Activated CD4-positive, alpha-beta T cell treated with anti-CD3 and anti-CD28 coated beads, Interleukin-2, Interleukin-6, amounts not matched to agents 100 ng/mL and 50 ng/mL, durations not matched to agents 16 hours and 8 hours (primary cell): ENCODE measurements around the gene SFXN5.

Source experiments
- DNase-seq: peaks from one replicate; pipeline ENCODE4 v3.0.0-alpha.2; 2020

Gene SFXN5

GRCh38 chr2:72953528-72953927 is 118.0 kb downstream of the SFXN5 start:
- no peak for DNase-seq

- no peak for DNase-seq
Observed at GRCh38 chr2:72952961-72953360, 118.6 kb downstream of the SFXN5 start.

GRCh38 chr2:72952110-72952823 is 119.2 kb downstream of the SFXN5 start:
- no peak for DNase-seq

GRCh38 chr2:72951303-72952095 is 120.0 kb downstream of the SFXN5 start:
- no peak for DNase-seq

- DNase-seq = no peak
Observed at GRCh38 chr2:72950558-72951255, 120.8 kb downstream of the SFXN5 start.

- DNase-seq = no peak
Observed at GRCh38 chr2:72949642-72950041, 121.9 kb downstream of the SFXN5 start.

GRCh38 chr2:72949045-72949444 is 122.5 kb downstream of the SFXN5 start:
- DNase-seq = no peak

- DNase-seq = no peak
Observed at GRCh38 chr2:72947952-72948830, 123.3 kb downstream of the SFXN5 start.

- DNase-seq = no peak
Observed at GRCh38 chr2:72946466-72946865, 125.0 kb downstream of the SFXN5 start.

- no peak for DNase-seq
Observed at GRCh38 chr2:72945450-72946019, 126.0 kb downstream of the SFXN5 start.

- no peak for DNase-seq
Observed at GRCh38 chr2:72944804-72945449, 126.6 kb downstream of the SFXN5 start.

GRCh38 chr2:72943540-72944395 is 127.7 kb downstream of the SFXN5 start:
- no peak for DNase-seq

- no peak for DNase-seq
Observed at GRCh38 chr2:72942881-72943418, 128.6 kb downstream of the SFXN5 start.

GRCh38 chr2:72942293-72942692 is 129.2 kb downstream of the SFXN5 start:
- no peak for DNase-seq

GRCh38 chr2:72940786-72941185 is 130.7 kb downstream of the SFXN5 start:
- DNase-seq = no peak

GRCh38 chr2:72940361-72940760 is 131.2 kb downstream of the SFXN5 start:
- DNase-seq = no peak

GRCh38 chr2:72938455-72938854 is 133.1 kb downstream of the SFXN5 start:
- DNase-seq = no peak

- no peak for DNase-seq
Observed at GRCh38 chr2:72937356-72937669, 134.2 kb downstream of the SFXN5 start.

GRCh38 chr2:72936660-72937355 is 134.7 kb downstream of the SFXN5 start:
- DNase-seq = no peak

- DNase-seq = no peak
Observed at GRCh38 chr2:72935611-72935957, 135.9 kb downstream of the SFXN5 start.
